Aorta (tissue), 5 donors: ENCODE measurements around the gene MSH2. TPM values are rescaled to one million over a fixed set of nuclear protein-coding genes. Genes with fewer than 3 reads are reported as not detected.

Source experiments
- ATAC-seq: fragments of 200-7000 bp; cut with Tn5 transposase; one replicate; pipeline ENCODE4 v1.9.1; 2022; ENCODE audit warnings: moderate library complexity; ENCODE audit not compliant: low FRiP score
- DNase-seq, 2 donors: peaks; one replicate each; pipeline ENCODE4 v3.0.0-alpha.2; 2020
- H3K27ac ChIP-seq, 2 donors: one replicate each; pipeline ENCODE4 v1.5.1; 2013; ENCODE audit warnings: low read length in 2 of 2, mild to moderate bottlenecking in 2 of 2, moderate library complexity in 2 of 2, control low read depth in 1 of 2, inconsistent platforms in 1 of 2, low read depth in 1 of 2
- H3K27me3 ChIP-seq, 2 donors: one replicate each; pipeline ENCODE4 v1.6.1; 2013; ENCODE audit warnings: control low read depth in 1 of 2, low read length in 1 of 2, mild to moderate bottlenecking in 1 of 2, moderate library complexity in 1 of 2; ENCODE audit not compliant: insufficient read depth in 2 of 2, control insufficient read depth in 1 of 2
- H3K36me3 ChIP-seq, 2 donors: one replicate each; pipeline ENCODE4 v1.6.1; 2013; ENCODE audit warnings: control low read depth in 1 of 2, low read length in 1 of 2, mild to moderate bottlenecking in 1 of 2; ENCODE audit not compliant: insufficient read depth in 2 of 2, control insufficient read depth in 1 of 2
- H3K4me1 ChIP-seq, 2 donors: one replicate each; pipeline ENCODE4 v1.6.1; 2013; ENCODE audit warnings: low read length in 2 of 2, control low read depth in 1 of 2, mild to moderate bottlenecking in 1 of 2, moderate library complexity in 1 of 2; ENCODE audit not compliant: insufficient read depth in 2 of 2, control insufficient read depth in 1 of 2
- H3K4me3 ChIP-seq, 2 donors: one replicate each; pipeline ENCODE4 v1.5.1; 2013; ENCODE audit warnings: low read length in 2 of 2, control low read depth in 1 of 2, mild to moderate bottlenecking in 1 of 2
- H3K9me3 ChIP-seq: one replicate; pipeline ENCODE4 v1.6.1; 2013; ENCODE audit warnings: mild to moderate bottlenecking, low read length; ENCODE audit not compliant: control insufficient read depth
- WGBS, 2 donors: extraction: QIAGEN DNeasy Blood & Tissue Kit; methylation state at CpG; one replicate each; pipeline ENCODE4 v1.1.7; 2013; 5-methylcytosine and 5-hydroxymethylcytosine counted together
- intact Hi-C, 2 donors: fragments of 100-400 bp; cut with DNase I; formaldehyde crosslinking; loops; one replicate each; pipeline versions ENCODE4 v1.14.2 to v1.15.0; 2022
- polyA plus RNA-seq, 2 donors: library from polyadenylated mRNA; stranded (reverse); fragments of 200-250 nt; gene quantifications; one replicate each; pipeline ENCODE4 v1.2.3, GENCODE V29; 2013
- total RNA-seq, 2 donors: library from RNA; stranded (reverse); fragmentation: NEBNext Ultra II Directional; extraction: Animal tissue kit (Norgen Biotek cat#: 25700); gene quantifications; one replicate each; pipeline ENCODE4 v1.2.1, GENCODE V29; 2021
- donor health status: healthy with polysubstance abuse.
- donor health status: Bipolar disorder and iron deficiency.
- donor health status: DM: no; HTN: no; CAD: no.
- donor health status: DM: no; HTN: no; CAD: no.
- donor health status: DM: yes; HTN: yes; CAD: no.

The MSH2 gene
- total and polyA plus RNA-seq, 4 donors = 5.5 to 15.4 (median 6.1) TPM

GRCh38 chr2:47373747-47374146 lies 29.2 kb upstream of the MSH2 start:
- ATAC-seq (no peak), DNase-seq (no peak)
- Histone ChIP-seq H3K27ac (no peak overlapping the region), H3K4me3 (no peak overlapping the region), H3K9me3 (no peaks in the 10 kb centered on the region), H3K4me1 (no peaks in the 10 kb centered on the region), H3K27me3 (no peaks in the 10 kb centered on the region), H3K36me3 (no peaks in the 10 kb centered on the region)
- WGBS, 2 donors = 68% methylated on average over 5 of the region's 5 CpGs
- intact Hi-C loops = no loop called here

GRCh38 chr2:47375307-47375706 lies 27.6 kb upstream of the MSH2 start:
- Histone ChIP-seq H3K27ac (no peak overlapping the region), H3K4me1 (no peaks in the 10 kb centered on the region), H3K4me3 (no peak overlapping the region), H3K36me3 (no peaks in the 10 kb centered on the region), H3K9me3 (no peaks in the 10 kb centered on the region), H3K27me3 (no peaks in the 10 kb centered on the region)
- intact Hi-C loops = no loop called here
- ATAC-seq (no peak), DNase-seq (no peak)
- 73 to 78% methylated on average over 1 of the region's 1 CpG for WGBS, 2 donors

GRCh38 chr2:47379384-47379783 lies 23.6 kb upstream of the MSH2 start:
- ATAC-seq (no peak), DNase-seq (no peak)
- H3K27me3 ChIP-seq = no peaks in the 10 kb centered on the region
- H3K4me1 ChIP-seq = no peaks in the 10 kb centered on the region
- H3K4me3 ChIP-seq = no peak overlapping the region
- no peaks in the 10 kb centered on the region for H3K36me3 ChIP-seq
- H3K27ac ChIP-seq = no peak overlapping the region
- intact Hi-C loops = no loop called here
- WGBS, 2 donors = 58 to 75% methylated on average over 3 of the region's 3 CpGs
- H3K9me3 ChIP-seq = no peaks in the 10 kb centered on the region

GRCh38 chr2:47381408-47381807 lies 21.5 kb upstream of the MSH2 start:
- ATAC-seq = no peak
- Histone ChIP-seq H3K4me1 (no peaks in the 10 kb centered on the region), H3K36me3 (no peaks in the 10 kb centered on the region), H3K27me3 (no peaks in the 10 kb centered on the region), H3K27ac (no peak overlapping the region), H3K4me3 (no peak overlapping the region), H3K9me3 (no peaks in the 10 kb centered on the region)
- WGBS, 2 donors = 89 to 97% methylated on average over 1 of the region's 1 CpG
- DNase-seq = no peak
- intact Hi-C loops = no loop called here

- WGBS, 2 donors = 89% methylated on average over 3 of the region's 3 CpGs
- ATAC-seq = no peak
- Histone ChIP-seq H3K27me3 (no peaks in the 10 kb centered on the region), H3K9me3 (no peaks in the 10 kb centered on the region), H3K4me1 (no peaks in the 10 kb centered on the region), H3K4me3 (no peak overlapping the region), H3K27ac (no peak overlapping the region), H3K36me3 (no peaks in the 10 kb centered on the region)
- DNase-seq = no peak
- intact Hi-C loops = no loop called here
These were observed 16.4 kb upstream of the MSH2 start for GRCh38 chr2:47386551-47386950.

GRCh38 chr2:47388888-47389287 lies 14.1 kb upstream of the MSH2 start:
- no peaks in the 10 kb centered on the region for H3K36me3 ChIP-seq
- no peaks in the 10 kb centered on the region for H3K27me3 ChIP-seq
- no peak for DNase-seq
- H3K4me1 ChIP-seq = no peaks in the 10 kb centered on the region
- WGBS, 2 donors = 45 to 56% methylated on average over 2 of the region's 2 CpGs
- H3K9me3 ChIP-seq = no peaks in the 10 kb centered on the region
- no peak overlapping the region for H3K27ac ChIP-seq
- H3K4me3 ChIP-seq = no peak overlapping the region
- ATAC-seq = no peak
- intact Hi-C loops = loop anchor here (1.0 to 2.0 kb wide), 2 partner anchors 52 to 53 kb away; no protein-coding TSS in a partner anchor

- Histone ChIP-seq H3K4me1 (no peaks in the 10 kb centered on the region), H3K27me3 (no peaks in the 10 kb centered on the region), H3K27ac (no peak overlapping the region), H3K9me3 (no peaks in the 10 kb centered on the region), H3K36me3 (no peaks in the 10 kb centered on the region), H3K4me3 (no peak overlapping the region)
- intact Hi-C loops = loop anchor here in 1 of 2 donors (2.0 kb wide), 1 partner anchor 53 kb away; no protein-coding TSS in a partner anchor
- ATAC-seq (no peak), DNase-seq (no peak)
- WGBS, 2 donors = 83 to 90% methylated on average over 1 of the region's 1 CpG
These were observed 13.3 kb upstream of the MSH2 start for GRCh38 chr2:47389692-47390091.

GRCh38 chr2:47401789-47402554 lies 984 bp upstream of the MSH2 start:
- intact Hi-C loops = no loop called here
- H3K36me3 ChIP-seq = no peaks in the 10 kb centered on the region
- 38 to 55% methylated on average over 36 of the region's 36 CpGs for WGBS, 2 donors
- DNase-seq (no peak), ATAC-seq (no peak)
- peak overlapping the region in 1 of 2 donors; percentile 70 for H3K4me3 ChIP-seq
- H3K27me3 ChIP-seq = no peaks in the 10 kb centered on the region
- no peak overlapping the region for H3K27ac ChIP-seq
- no peaks in the 10 kb centered on the region for H3K9me3 ChIP-seq
- H3K4me1 ChIP-seq = no peaks in the 10 kb centered on the region

- Histone ChIP-seq H3K4me3 (peak overlapping the region; percentile 70 to 89), H3K9me3 (no peaks in the 10 kb centered on the region), H3K27me3 (no peaks in the 10 kb centered on the region), H3K36me3 (no peaks in the 10 kb centered on the region), H3K27ac (no peak overlapping the region), H3K4me1 (no peaks in the 10 kb centered on the region)
- WGBS, 2 donors = 1% methylated on average over 8 of the region's 8 CpGs
- intact Hi-C loops = no loop called here
- DNase-seq = no peak
- ATAC-seq = peak; percentile 31
These were observed 476 bp upstream of the MSH2 start for GRCh38 chr2:47402555-47402804.
